Limb (tissue), 2 donors: ENCODE measurements around the gene C6orf15.

Source experiments
- DNase-seq, 2 donors: peaks; one replicate each; pipeline ENCODE4 v3.0.0-alpha.2; 2016; ENCODE audit errors: extremely low spot score in 2 of 2

Gene C6orf15

DNA sequence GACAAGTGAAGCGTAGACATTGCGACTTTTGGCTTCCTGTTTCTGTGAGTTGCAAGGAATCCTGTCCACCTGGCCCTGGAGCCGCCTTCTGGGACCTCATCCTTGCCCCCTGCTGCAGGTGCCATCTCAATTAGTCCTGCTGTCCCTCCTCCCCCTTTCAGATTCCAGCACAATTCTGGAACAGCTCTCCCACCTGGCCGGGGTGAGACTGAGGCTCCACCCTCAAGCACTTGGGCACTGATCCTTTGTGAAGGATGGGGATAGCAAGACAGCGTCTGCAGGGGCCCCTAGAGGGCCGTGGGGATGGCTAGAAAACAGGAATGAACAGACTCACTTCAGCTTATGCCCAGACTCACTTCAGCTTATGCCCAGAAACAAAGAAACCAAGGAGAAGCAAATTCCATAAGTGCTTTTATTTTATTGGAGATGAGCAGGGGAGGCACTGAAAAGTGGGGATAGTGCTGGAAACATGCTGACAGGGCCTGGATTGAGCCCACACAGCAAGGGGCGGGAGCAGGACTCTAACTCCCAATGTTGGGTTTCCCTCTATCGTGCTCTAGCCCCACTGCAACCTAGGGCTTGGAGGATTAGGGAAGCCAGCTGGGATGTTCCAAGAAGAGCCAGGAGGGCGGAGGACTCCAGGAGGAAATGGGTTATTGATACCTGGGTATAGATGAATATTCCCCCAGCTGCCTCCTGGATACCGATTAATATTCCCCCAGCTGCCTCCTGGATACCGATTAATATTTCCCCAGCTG is 1.4 kb downstream of the C6orf15 start:
- no peak for DNase-seq

DNA sequence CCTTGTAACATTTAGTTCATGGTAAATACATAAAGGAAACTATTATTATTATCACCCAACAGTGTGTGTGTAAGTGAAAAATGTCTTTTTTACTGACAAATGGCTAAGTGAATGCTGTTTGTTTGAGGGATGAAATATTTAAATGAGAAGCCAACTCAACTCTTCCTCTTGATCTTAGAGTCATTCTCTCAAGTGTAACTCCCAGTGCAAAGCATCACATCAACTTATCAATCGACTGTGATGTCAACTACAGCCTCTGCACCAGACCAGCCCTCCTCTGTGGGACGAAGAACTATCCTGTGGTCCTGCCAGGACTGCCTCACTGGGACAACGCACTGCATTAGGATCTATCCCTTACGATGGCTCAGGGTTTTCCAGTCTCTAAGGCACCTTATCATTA is 5.3 kb downstream of the C6orf15 start:
- no peak for DNase-seq

DNA sequence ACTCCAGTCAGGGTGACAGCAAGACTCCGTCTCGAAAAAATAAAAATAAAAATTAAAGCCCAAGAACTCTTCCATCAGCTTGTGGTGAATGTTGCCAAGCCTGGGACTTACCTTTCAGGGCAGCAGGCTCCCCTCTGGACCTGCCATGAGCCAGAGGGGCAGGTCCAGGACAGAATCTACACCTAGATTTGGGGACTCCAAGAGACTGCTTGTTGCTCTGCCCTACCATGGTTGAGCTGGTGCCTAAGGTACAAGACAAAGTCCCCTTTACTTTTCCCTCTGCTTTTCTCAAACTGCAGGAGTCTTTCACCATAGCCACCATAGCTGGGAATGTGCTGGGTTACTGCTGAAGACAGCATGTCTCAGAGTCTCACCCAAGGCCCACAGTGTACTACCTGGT is 9.2 kb downstream of the C6orf15 start:
- no peak for DNase-seq

DNA sequence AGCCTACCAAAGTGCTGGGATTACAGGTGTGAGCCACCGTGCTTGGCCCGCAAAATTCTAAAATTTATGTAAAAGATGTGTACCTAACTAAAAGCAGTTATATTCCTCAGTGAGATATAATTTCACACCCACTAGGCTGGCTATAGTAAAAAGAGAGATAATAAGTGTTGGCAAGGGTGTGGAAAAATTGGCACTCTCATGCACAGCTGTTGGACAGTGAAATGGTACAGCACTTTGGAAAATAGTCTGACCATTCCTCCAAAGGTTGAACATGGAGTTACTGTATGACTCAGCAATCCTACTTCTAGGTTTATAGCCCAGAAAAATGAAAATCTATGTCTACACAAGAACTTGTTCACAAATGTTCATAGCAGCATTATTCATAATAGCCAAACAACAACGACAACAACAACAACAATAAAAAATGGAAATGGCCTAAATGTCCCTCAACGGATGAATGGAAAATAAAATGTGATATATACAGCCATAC is 13.9 kb downstream of the C6orf15 start:
- DNase-seq: no peak

DNA sequence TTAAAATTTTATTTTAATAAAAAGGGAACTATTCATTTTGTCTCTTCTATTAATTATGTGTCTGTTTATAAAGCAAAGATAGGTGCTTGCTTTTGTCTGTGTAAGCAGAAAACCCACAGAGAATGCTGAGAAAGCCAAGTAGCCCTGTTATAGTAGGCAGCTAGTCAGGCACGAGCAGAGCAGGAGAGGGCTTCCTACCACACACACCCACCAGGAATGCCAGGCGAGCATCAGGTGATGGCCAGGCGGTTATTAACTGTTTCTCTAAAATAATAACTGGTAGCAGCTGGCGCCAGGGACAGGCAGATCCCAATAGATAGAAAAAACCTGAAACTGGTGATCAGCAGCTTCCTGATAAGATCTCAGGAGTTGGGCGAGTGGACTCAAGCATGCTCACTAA is 15.7 kb downstream of the C6orf15 start:
- DNase-seq: no peak

DNA sequence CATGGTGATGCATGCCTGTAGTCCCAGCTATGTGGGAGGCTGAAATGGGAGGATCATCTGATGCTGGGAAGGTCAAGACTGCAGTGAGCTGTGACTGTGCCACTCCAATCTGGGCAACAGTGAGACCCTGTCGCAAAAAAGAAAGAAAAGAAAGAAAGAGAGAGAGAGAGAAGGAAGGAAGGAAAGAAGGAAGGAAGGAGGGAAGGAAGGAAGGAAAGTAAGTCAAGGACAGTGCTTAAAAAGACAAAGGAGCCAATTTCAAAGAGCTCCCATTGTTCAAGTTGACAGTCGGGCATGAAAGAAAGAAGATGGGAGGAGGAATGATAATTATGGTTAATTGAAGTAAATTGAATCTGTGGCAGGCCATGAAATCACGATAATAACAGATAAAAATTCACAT is 16.2 kb downstream of the C6orf15 start:
- no peak for DNase-seq

GRCh38 chr6:31094389-31094881 is 17.9 kb downstream of the C6orf15 start:
- DNase-seq: no peak

GRCh38 chr6:31092769-31093505 is 19.4 kb downstream of the C6orf15 start:
- DNase-seq: no peak

DNA sequence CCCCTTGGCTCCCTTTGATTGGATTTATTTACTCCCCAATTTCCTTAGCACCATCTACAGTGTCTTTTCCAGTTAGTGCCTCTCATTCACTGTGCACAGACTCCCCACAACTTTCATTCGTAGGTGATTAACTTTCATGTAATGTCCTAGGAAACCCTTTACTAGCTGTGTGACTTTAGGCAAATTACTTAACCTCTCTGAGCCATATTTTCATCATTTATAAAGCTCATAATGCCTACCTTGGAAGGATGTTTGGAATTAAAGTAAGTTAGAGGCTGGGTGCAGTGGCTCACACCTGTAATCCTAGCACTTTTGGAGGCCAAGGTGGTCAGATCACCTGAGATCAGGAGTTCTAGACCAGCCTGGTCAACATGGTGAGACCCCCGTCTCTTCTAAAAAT is 20.1 kb downstream of the C6orf15 start:
- no peak for DNase-seq

- DNase-seq: no peak
Observed at GRCh38 chr6:31091680-31092079, 20.7 kb downstream of the C6orf15 start.

- no peak for DNase-seq
Observed at GRCh38 chr6:31090973-31091364, 21.4 kb downstream of the C6orf15 start.

GRCh38 chr6:31090275-31090972 is 22.0 kb downstream of the C6orf15 start:
- no peak for DNase-seq

DNA sequence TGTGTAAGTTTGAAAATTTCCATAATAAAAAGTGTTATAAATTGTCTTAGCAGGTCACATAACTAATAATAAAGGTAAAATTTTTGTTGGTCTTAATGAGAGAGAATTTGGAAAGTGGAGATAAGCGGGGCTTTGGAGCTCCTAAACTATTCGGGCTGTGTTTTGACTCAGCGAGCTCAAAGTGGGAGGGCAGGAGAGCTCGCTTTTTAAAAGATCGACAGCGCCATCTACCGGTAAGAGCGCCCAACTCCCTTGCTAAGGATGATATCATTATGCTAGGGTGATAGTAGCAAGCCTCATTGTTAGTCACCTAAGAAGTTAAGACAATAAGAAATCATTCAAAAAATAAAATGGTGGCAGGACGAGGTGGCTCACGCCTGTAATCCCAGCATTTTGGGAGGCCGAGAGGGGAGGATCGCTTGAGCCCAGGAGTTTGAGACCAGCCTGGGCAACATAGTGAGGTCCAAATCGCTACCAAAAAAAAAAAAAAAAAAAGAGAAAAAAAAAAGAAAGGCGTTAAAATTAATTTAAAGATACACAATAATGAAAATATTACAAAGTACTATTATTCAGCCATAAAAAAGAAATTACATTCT is 24.8 kb downstream of the C6orf15 start:
- peak; percentile 79 to 89 for DNase-seq

DNA sequence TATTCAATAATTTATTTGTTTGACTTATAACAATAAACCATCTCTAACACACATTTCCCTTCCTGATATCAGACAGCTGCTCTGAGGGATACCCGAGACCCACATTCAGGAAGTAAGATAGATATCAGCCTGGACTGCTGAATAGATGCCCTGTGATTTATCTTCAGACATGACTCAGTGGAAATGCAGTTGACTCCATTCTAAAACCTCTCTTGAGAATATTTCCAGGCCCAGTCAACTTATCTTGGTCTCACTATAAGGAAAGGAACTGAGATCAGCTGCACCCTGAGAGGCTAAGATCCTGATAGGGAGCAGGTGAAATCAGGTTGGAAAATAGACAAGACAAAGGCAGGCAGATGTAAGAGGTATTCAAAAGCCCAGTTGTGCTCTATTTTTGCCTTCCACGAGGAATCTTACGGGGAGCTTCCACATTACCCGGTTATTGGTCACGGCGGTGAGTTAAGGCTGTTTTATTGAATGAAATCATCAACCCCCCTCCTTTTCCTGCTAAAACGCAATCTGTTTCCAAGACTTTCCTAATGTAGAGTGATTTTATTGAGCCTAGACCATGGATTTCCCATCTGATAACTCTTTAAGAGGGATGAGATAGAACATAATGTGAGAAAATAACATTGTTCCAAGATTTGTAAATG is 25.5 kb downstream of the C6orf15 start:
- DNase-seq: no peak

GRCh38 chr6:31083742-31084354 is 28.5 kb downstream of the C6orf15 start:
- no peak for DNase-seq

DNA sequence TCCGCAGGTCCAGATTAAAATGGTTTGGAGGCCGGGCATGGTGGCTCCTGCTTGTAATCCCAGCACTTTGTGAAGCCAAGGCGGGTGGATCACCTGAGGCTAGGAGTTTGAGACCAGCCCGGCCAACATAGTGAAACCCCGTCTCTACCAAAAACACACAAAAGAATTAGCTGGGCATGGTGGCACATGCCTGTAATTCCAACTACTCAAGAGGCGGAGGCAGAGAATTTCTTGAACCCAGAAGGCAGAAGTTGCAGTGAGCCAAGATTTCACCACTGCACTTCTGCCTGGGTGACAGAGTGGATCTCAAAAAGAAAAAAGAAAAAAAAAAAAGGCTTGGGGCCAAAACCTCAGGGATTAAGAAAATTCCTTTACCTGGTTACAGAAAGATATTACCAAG is 30.5 kb downstream of the C6orf15 start:
- no peak for DNase-seq

GRCh38 chr6:31079656-31080261 is 32.6 kb downstream of the C6orf15 start:
- DNase-seq: peak; percentile 66 to 79

DNA sequence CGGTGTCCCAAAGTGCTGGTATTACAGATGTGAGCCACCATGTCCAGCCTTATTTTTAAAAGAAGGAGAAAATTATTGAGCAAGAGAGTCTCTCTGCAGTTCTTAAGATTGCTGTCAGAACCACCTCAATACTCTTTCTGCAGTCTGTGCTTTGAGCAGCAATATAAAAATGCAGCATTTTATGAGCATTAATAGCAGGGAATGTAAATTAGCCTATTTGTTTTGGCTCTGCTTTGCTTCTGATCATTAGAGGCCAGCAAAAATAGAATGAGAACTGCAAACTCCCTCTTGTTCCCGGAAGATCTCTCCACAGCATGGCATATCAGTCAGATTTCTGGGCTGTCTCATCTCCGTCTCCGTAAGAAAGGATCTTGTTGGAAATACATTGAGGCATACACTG is 35.8 kb downstream of the C6orf15 start:
- DNase-seq: no peak

DNA sequence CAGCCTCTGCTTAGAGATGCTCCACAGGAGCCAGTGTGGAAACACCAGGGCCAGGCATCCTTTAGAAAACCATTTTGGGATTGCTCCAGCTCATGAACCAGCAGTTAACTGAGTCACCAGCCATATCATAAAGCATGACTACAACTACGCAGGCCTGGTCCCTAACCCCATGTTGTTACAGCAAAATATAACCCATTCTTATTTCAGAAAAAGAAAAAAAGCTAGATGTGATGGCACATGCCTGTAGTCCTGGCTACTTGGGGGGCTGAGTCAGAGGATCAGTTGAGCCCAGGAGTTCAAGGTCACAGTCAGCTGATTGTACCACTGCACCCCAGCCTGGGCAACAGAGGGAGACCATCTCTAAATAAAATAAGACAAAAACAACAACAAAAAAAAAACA is 36.8 kb downstream of the C6orf15 start:
- DNase-seq: no peak

GRCh38 chr6:31074401-31074800 is 38.0 kb downstream of the C6orf15 start:
- no peak for DNase-seq
